ENCODE results near the gene MRPL36. TPM values are rescaled to one million over a fixed set of nuclear protein-coding genes. Genes with fewer than 3 reads are reported as not detected.

Gene MRPL36
- total and polyA plus RNA-seq, 9 donors = 26.8 to 60.7 (median 34.0) TPM

GRCh38 chr5:1785062-1785461, 14.6 kb downstream of the MRPL36 start:
- no peaks in the 10 kb centered on the region for H3K36me3 ChIP-seq
- TF ChIP-seq POLR2A (IDR thresholded peaks at IDR 0.05) (no peak), EP300 (IDR thresholded peaks at IDR 0.05) (no peak)
- TF ChIP-seq, protein P1, sequence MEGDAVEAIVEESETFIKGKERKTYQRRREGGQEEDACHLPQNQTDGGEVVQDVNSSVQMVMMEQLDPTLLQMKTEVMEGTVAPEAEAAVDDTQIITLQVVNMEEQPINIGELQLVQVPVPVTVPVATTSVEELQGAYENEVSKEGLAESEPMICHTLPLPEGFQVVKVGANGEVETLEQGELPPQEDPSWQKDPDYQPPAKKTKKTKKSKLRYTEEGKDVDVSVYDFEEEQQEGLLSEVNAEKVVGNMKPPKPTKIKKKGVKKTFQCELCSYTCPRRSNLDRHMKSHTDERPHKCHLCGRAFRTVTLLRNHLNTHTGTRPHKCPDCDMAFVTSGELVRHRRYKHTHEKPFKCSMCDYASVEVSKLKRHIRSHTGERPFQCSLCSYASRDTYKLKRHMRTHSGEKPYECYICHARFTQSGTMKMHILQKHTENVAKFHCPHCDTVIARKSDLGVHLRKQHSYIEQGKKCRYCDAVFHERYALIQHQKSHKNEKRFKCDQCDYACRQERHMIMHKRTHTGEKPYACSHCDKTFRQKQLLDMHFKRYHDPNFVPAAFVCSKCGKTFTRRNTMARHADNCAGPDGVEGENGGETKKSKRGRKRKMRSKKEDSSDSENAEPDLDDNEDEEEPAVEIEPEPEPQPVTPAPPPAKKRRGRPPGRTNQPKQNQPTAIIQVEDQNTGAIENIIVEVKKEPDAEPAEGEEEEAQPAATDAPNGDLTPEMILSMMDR (IDR thresholded peaks at IDR 0.05) = no peak
- no peak overlapping the region for H3K27ac ChIP-seq
- H3K27me3 ChIP-seq = no peaks in the 10 kb centered on the region
- no peaks in the 10 kb centered on the region for H3K9me3 ChIP-seq
- intact Hi-C loops (cut with DNase I) = no loop called here
- WGBS, 3 donors = 73 to 79% (median 75%) methylated on average over 8 of the region's 8 CpGs
- H3K4me1 ChIP-seq (ENCODE audit: insufficient read depth) = no peaks in the 10 kb centered on the region
- no peak overlapping the region for H3K4me3 ChIP-seq
- peak in 1 of 5 donors; percentile 12 for DNase-seq

DNA sequence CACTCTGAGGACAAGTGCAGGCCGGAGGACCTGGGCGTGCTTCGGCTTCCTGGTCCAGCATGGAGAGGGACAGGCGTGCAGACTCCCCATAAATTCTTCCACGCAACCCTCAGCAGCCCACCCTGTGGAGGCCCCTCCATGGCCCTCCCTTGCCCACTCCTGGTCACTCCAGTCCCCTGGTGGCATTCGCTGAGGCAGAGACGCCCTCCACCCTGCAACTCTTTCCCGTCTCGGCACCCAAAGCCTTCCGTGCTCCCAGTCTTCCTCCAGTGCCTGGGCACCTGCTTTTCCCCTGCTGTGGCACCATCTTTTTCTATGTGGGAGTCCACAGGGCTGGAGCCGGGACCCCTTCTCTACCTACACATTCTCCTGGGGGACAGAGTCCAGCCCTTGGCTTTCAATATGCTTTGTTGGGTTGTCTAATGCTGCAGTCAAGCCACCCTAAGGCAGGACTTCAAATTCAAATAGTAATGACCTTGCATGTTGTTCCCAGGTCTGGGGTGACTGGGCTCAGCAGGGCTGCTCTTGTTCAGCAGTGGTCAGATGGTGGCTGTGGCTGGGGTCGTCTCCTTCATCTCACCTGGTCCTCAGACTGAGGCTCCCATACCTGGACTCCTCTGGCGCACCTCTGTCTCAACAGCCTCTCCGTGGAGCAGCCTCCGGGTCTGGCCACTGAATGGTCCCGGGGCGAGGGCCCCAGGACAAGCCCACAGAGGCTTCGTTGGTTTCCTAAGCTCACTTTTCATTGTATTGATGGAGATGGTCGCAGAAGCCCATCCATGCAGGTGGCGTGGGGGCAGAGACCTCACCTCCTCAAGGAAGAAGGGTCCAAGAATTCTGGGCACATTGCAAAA, 15.2 kb downstream of the MRPL36 start:
- Histone ChIP-seq H3K4me3 (no peak overlapping the region), H3K4me1 (ENCODE audit: insufficient read depth) (no peaks in the 10 kb centered on the region), H3K9me3 (no peaks in the 10 kb centered on the region), H3K27me3 (no peaks in the 10 kb centered on the region), H3K27ac (no peak overlapping the region), H3K36me3 (no peaks in the 10 kb centered on the region)
- 87 to 97% (median 88%) methylated on average over 20 of the region's 20 CpGs for WGBS, 3 donors
- TF ChIP-seq POLR2A (IDR thresholded peaks at IDR 0.05) (no peak), EP300 (IDR thresholded peaks at IDR 0.05) (no peak)
- intact Hi-C loops (cut with DNase I) = no loop called here
- DNase-seq = peak in 1 of 5 donors; percentile 13

DNA sequence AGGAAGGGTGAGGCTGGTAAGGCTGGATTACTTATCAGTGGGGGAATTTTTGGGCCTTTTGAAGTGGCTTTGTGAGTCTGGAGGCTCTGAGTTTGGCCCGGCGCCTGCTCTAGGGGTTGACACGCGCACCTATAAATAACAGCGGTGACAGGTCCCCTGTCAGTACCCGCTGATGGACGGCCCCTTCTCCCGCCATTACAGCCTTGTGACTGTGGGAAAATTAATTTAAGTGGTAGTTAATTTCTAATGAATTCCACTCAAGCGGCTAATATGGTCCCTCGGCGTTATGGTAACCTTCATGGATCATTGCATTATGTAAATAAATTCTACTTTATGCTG, 16.5 kb downstream of the MRPL36 start:
- Histone ChIP-seq H3K27me3 (no peaks in the 10 kb centered on the region), H3K27ac (no peak overlapping the region), H3K4me3 (no peak overlapping the region), H3K9me3 (no peaks in the 10 kb centered on the region), H3K4me1 (ENCODE audit: insufficient read depth) (no peaks in the 10 kb centered on the region), H3K36me3 (no peaks in the 10 kb centered on the region)
- intact Hi-C loops (cut with DNase I) = no loop called here
- TF ChIP-seq, protein P1 (IDR thresholded peaks at IDR 0.05) = no peak
- no peak for TF ChIP-seq POLR2A (IDR thresholded peaks at IDR 0.05)
- no peak for TF ChIP-seq EP300 (IDR thresholded peaks at IDR 0.05)
- DNase-seq = peak in 1 of 5 donors; percentile 13
- 31 to 49% (median 31%) methylated on average over 11 of the region's 11 CpGs for WGBS, 3 donors

DNA sequence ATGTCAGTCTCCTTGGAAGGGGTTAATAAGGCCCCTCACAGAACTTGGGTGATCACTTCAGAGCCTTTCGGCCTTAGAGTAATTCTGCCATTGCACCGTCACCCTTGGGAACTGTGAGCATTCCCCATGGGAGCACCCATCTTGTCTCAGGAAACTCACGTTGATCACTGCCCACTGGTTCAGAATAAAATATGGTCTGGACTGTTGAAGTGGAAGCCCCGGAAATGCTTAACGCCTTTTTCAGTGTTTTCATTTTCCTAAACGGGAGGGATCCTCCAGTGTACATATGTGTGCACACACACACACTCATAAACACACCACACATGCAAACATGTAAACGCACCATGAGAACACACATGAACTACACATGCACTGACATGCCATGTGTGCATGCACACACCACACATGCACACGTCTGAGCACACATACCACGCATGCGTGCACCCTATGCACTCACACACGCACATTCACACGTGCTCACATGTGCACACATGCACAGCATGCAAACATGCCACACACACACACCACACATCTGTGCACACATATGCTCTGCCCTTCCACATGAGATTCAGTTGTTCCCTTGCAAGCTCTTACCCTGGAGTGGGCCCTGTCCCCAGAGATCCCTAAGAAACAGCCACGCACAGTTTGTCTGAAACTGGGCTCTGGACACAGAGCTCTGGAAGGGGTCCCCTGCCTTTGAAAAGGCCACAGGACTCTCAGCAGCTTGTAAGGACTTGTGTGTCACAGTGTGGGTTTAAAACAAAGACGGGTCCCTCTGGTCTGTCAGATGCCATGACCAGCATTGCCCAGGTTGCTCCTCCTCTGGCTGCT, 17.0 kb downstream of the MRPL36 start:
- Histone ChIP-seq H3K27me3 (no peaks in the 10 kb centered on the region), H3K27ac (no peak overlapping the region), H3K36me3 (no peaks in the 10 kb centered on the region), H3K4me1 (ENCODE audit: insufficient read depth) (no peaks in the 10 kb centered on the region), H3K4me3 (no peak overlapping the region), H3K9me3 (no peaks in the 10 kb centered on the region)
- WGBS, 3 donors = 55 to 68% (median 57%) methylated on average over 14 of the region's 14 CpGs
- no peak for TF ChIP-seq POLR2A (IDR thresholded peaks at IDR 0.05)
- TF ChIP-seq EP300 (IDR thresholded peaks at IDR 0.05) = no peak
- TF ChIP-seq, protein P1 (IDR thresholded peaks at IDR 0.05) = no peak
- intact Hi-C loops (cut with DNase I) = no loop called here
- DNase-seq = peak in 1 of 5 donors; percentile 7

Measured in ovary (tissue), 9 donors.